GM21786 (cell line): ENCODE results near the gene POFUT1.
"Not testable (repeated sequence)": the region's sequence is repeated elsewhere in the genome, so short reads cannot be mapped to it uniquely, and the experiment has no call there.

ENCODE experiments used
- ATAC-seq: cut with Tn5 transposase; IDR thresholded peaks from one replicate; pipeline ENCODE4 v1.9.1; 2021; ENCODE audit not compliant: unreplicated experiment

Gene POFUT1

DNA sequence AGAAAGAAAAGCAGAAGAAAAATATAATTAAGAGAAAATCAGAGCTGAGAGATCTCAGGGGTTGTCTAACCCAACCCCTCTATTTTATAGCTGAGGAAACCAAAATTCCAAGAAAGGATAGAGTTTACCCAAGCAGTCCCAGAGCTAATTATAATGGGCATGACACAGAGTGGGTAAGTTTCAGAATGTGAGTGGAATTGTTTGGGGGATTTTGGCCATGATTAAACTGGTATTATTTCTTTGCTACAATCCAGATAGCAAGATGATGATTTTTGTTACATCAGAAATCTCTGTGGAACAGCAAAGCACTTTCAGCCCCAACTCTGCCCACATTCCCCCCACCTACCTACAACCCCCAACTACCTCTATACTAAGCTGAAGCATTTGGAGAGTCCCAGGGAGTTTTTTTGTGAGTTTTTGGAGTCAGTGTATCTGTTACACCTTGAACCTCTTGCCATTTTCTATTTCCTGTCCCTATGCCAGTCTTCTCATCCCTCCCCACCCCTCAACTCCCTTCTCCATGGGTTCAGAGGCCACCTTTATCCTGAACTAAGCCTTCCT is 24.7 kb downstream of the POFUT1 start:
- no peak for ATAC-seq

DNA sequence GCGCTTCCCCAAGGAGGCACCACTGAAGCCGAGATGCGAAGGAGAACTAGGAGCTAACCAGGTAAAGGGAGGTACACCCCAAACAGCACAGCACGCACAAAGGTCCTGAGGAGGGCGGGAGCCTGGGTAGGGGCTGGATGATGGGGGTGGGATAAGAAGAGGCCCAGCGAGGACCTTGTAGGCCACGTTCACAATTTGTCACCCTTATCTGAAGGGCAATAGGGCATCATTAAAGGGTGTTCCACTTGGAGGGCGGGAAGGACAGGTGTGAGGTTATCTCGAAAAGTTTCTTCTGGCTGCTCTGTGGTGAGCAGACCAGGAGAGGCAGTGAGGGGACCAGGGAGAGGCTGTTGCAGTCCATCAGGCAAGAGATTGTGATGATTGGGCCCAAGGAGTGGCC is 25.6 kb downstream of the POFUT1 start:
- no peak for ATAC-seq

DNA sequence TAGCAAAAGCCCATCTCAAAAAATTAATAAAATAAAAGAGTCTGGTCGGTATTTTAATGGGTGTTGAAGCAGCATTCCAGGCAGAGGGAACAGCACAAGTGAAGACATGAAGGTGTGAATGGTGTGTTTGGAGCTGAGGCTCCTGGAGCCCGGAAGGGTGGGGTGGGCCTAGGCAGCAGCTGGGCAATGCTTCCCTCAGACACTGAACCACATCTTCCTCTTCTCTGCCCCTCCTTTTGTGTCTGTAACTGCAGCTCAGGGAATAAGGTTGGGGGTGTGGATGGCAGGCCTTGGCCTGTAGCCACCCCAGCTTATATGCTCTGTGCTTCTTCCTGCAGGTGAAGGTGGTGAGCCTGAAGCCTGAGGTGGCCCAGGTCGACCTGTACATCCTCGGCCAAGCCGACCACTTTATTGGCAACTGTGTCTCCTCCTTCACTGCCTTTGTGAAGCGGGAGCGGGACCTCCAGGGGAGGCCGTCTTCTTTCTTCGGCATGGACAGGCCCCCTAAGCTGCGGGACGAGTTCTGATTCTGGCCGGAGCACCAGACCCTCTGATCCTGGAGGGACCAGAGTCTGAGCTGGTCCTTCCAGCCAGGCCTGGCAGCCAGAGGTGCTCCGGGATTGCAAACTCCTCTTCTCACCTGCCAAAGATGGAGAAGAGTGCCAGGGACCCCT is 26.6 kb downstream of the POFUT1 start:
- no peak for ATAC-seq

DNA sequence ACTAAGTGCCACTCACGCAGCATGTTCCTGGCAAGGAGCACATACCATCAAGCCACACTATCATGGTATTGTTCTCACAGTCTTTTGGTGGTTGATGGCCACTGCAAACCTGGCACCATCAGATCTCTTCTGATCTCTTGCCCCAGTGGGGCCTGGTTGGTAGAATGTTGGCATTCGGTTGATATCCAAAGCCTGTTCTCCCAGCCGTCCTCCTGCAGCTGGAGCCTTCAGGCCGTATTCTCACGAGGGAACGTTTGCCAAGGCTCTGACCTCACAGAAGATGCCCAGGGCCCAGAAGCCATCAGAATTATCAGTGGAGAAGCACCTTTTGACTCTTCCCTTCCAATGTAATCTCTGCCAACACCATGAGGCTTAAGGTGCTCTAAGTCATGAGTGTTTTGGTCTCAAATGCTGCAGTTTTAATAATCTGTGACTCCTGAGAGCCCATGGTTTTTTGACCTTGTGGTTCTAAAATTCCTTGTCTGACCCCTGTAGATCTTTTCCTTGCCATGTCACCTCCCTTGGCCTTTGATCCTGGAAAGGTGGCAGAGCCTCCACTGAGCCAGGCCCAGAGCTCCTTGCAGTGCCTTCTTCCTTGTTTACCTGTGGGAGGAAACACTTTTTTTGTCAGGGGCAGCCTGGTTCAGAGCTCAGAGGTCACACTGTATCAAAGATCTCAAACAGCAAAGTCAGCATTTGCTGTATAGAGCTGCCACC is 27.8 kb downstream of the POFUT1 start:
- ATAC-seq = no peak

DNA sequence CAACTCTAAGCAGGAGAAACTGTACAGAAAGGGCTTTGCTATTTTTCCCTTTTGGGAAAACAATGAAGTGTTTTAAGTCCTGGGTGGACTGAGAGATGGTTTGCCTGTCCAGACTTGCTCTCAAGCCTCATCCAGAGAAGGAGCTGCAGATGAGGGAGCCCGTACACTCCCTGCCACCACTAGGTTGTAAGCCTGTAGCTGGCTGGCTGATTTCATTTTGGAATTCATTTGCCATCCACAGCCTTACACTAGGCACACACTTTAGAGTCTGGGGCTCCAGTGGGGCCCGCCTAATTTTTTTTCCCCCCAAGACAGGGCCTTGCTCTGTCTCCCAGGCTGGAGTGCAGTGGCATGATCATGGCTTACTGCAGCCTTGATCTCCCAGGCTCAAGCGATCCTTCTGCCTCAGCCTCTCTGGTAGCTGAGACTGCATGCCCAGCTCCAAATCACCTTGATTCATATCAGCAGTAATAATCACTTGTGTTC is 28.4 kb downstream of the POFUT1 start:
- ATAC-seq = no peak

DNA sequence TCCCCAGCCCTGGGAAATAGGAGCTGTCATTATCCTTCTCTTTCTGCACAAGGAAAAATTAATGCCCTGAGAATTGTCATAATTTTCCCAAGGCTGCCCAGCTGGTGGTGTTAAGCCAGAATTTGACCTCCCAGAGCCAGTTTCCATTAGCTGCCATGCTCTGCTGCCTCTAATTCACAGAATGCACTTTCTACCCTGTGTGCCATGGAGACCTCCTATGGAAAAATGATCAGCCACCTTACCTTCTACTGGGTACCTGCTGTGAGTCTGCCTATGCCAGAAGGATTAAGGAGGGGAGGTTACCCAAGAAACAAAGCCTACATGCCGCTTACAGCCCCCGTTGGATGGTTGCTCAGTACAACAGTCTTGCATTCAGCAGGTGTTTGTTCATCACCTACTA is 29.1 kb downstream of the POFUT1 start:
- ATAC-seq = no peak

DNA sequence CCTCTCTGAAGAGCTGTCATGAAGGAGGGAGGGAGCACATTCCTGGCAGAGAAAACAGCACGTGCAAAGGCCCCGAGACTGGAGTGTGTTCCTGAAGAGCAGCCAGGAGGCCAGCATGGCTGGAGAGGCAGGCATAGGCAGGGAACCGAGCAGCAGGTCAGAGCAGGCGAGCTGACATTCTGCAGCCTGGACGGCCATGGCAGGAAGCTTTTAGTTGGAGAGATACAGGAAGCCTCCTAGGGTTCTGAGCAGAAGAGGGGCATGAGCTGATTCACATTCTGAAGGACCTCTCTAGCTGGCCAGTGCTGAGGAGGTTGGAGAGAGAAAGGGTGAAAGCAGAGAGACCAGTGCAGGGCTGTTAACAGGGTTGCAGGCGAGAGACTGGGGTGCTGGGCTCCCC is 29.7 kb downstream of the POFUT1 start:
- no peak for ATAC-seq

DNA sequence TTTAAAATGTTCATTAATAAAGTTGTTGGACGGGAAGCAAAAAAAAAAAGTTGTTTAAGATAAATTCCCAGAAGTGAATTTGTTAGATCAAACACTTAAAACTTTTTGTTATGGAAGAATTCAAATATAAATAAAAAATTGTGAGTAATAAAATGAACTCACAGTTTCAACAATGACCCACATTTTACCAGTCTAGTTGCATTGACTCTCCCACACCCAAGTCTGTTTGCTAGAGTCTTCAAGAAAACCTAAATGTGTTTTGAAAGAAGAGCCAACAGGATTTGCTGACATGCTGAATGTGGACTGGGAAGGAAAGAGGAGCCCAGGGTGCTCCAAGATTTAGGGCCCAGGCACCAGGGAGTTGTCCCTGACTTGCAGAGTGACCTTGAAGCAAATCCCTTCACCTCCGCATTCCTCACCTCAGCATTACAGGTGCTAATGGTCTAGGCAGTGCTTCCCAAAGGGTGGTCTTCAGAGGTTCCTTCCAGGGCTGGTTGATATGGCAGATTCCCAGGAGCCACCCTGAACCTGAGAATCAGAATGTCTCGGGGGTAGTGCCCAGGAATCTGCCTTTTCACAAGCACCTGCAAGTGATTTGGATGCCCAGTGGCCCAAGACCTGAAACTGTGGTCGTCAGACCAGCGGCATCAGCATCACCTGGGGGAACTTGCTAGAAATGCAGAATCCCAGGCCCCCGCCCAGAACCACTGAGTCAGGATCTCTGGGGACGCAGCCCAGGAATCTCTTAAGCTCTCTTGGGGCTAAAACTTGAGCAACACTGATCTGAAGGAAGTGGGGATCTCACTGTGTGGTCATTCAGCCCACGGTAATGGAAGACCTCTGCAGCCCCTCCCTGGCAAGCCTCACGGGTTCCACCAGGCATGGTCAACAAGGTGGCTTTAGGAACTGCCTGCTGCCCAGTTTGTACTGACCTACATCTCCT is 31.1 kb downstream of the POFUT1 start:
- ATAC-seq = no peak

DNA sequence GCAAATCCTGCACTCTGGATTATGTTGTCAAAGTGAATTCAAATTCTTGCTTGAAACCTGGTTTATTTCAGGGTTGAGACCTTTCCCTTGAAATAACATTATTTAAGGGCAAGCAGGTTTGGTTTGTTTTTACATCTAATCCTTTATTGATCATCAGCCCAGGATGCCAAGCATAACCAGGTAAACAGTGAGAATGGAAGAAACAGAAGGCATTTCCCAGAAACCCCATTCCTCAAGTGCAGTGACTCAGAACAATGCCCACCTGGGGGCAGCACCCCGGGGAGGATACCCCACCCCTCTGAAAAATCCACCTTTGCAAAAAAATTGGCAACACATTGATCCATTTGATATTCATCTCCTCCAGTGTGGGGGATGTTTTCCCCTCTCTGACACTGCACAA is 32.5 kb downstream of the POFUT1 start:
- ATAC-seq = no peak

DNA sequence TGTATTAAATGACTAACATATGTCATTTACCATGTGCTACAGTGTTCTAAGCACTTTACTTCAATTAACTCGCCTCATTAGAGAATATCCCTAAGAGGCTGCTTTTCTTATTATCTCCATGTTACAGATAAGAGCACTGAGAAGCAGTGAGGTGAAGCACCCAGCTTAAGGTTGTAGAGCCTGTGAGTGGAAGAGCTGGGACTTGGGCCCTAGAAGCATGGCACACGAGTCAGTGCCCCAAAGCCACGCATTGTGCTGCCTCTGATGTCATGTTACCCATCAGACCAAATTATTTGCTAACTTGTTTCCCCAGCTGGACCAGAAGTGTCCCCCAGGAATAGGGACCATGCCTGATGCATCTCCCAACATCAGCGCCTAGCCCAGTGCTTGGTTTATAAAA is 34.1 kb downstream of the POFUT1 start:
- no peak for ATAC-seq

DNA sequence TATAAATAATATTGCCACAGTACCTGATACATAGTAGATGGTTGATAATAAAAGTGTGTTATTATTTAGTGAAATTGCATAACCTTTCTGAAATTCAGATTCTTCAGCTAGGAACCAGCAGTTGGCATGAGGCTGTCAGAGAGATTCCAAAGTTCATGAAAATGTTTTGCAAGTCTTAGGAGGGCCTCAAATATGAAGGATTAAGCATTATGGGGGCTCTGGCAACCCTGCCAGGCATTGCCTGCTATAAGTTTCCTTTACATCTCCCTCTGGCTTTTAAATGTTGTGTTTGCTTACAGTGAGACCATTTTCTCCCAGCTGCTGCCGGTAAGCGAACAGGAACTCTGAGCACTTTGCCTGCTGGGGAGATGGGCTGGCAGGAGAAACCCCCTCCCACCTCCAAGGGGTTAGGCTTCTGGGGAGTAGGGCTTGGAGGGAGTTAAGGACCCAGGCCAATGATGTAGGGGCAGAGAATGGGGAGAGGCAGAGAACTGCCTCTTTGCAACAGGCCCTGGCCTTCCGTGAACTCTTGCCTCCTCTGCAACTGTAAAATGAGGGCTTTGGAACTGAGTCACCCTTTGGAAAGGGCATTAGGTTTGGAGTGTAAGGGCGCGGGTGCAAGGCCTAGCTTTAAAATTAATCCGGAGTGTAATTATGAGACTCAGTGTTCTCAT is 36.6 kb downstream of the POFUT1 start:
- ATAC-seq = no peak

DNA sequence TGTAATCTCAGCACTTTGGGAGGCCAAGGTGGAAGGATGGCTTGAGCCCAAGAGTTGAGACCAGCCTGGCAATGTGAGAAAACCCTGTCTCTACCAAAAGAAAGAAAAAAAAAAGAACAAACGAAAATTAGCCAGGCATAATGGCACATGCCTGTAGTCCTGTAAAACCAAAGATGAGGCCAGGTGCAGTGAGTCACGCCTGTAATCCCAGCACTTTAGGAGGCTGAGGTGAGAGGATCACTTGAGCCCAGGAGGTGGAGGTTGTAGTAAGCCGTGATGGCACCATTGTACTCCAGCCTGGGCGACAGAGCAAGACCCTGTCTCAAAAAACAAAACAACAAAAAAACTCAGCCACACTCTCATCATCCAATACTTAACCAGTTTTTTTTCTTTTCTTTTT is 37.3 kb downstream of the POFUT1 start:
- ATAC-seq = no peak

DNA sequence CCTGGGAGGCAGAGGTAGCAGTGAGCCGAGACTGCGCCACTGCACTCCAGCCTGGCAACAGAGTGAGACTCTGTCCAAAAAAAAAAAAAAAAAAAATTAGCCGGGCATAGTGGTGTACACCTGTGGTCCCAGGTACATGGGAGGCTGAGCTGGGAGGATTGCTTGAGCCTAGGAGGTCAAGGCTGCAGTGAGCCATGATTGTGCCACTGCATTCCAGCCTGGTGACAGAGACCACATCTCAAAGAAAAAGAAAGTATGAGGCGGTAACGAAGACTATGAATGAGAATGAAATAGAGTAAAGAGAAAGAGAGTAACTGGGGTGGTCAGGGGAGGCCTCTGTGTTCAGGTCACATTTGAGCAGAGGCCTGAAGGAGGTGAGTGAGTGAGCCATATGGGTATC is 38.5 kb downstream of the POFUT1 start:
- not testable (repeated sequence) for ATAC-seq

DNA sequence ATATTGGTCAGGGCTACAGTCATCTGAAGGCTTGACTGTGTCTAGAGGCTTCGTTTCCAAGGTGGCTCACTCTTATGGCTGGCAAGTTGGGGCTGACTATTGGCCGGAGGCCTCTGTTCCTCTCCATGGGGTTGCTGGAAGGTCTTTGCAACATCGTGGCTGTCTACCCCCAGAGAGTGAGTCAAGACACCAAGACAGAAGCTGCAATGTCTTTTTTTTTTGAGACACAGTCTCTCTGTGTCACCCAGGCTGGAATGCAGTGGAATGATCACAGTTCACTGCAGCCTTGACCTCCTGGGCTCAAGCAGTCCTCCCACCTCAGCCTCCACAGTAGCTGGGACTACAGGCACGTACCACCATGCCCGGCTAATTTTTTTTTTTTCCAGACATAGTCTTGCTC is 40.4 kb downstream of the POFUT1 start:
- ATAC-seq = no peak

DNA sequence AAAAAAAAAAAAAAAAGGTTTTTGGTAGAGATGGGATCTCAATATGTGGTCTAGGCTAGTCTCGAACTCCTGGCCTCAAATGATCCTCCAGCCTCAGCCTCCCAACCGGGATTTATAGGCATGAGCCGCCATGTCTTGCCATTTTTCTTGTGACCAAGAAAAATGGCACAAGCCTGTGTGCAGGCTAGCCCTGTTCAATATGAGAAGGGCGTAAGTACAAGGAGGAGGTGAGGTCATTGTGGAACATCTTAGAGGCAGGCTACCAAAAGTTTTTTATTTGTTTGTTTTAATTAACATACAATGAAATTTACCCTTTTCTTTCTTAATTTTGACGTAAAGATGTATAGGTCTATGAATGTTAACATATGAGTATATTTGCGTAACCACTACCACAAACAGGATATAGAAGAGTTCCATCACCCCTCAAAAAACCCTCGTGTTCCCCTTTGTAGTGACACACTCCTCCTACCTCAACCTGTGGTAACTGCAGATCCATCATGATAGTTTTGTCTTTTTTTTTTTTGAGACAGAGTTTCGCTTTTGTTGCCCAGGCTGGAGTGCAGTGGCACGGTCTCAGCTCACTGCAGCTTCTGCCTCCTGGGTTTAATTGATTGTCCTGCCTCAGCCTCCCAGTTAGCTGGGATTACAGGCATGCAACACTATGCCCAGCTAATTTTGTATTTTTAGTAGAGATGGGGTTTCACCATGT is 41.5 kb downstream of the POFUT1 start:
- ATAC-seq = no peak

DNA sequence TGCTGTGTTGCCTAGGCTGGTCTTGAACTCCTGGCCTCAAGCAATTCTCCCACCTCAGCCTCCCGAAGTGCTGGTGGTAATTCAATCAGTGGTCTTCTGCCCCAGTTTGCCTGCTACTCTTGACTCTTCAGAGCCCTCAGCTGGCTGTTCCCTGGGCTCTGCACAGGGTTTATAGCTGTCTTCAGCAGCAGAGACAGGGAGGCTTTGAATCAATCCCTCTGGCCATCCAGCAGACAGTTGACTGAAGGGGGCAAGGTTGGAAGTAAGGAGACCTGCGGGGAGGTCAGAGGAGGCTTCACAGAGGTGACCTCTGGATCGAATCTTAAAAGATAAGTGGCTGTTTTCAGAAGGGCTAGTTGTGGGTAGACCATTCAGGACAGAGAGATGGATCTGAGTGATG is 43.8 kb downstream of the POFUT1 start:
- ATAC-seq = no peak

DNA sequence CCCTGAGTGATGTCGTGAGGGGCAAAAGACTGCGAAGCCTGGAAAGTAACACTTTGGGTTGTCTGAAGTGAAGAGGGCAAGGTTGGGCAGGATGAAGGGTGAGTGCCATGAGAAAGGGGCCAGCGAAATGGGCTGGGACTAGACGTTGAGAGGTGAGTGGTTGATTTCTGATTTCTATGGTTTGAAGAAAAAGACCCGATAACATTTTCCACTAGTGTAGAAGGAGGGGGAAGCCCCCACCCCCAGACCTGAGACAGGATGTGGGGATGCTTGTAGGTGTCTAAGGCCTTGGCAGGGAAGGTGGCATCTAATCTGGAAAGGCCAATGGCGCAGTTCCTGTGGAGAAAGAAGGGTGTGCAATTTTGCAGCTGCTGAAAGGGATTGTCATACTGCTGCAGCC is 44.5 kb downstream of the POFUT1 start:
- ATAC-seq = no peak

DNA sequence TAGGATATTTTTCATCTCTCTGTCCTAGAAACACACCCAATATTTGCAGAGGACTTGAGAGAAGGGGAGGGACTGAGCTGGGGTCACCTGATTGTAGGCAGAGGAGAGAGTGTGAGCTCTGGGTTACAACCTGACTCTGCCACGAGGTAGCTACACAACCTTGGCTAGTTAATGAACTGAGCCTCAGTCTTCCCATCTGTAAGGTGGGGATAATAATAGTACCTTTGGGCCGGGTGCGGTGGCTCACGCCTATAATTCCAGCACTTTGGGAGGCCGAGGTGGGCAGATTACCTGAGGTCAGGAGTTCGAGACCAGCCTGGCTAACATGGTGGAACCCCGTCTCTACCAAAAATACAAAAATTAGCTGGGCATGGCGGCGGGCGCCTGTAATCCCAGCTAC is 53.3 kb downstream of the POFUT1 start:
- not testable (repeated sequence) for ATAC-seq

DNA sequence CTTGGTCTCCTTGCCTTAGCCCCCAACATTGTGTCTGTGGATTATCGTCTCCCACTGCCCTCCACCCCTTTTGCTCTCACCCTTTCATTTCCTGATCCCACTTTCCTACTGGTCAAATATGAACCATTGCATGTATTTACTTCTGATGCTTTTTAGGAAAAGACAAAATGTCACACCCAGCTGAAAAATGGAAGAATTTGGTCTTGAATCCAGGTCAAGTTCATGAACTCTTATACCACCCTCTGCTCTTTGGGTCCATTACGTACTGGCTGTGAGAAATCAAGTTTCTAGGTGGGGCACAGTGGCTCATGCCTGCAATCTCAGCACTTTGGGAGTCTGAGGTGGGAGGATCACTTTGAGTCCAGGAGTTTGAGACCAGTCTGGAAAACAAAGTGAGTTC is 54.0 kb downstream of the POFUT1 start:
- no peak for ATAC-seq

DNA sequence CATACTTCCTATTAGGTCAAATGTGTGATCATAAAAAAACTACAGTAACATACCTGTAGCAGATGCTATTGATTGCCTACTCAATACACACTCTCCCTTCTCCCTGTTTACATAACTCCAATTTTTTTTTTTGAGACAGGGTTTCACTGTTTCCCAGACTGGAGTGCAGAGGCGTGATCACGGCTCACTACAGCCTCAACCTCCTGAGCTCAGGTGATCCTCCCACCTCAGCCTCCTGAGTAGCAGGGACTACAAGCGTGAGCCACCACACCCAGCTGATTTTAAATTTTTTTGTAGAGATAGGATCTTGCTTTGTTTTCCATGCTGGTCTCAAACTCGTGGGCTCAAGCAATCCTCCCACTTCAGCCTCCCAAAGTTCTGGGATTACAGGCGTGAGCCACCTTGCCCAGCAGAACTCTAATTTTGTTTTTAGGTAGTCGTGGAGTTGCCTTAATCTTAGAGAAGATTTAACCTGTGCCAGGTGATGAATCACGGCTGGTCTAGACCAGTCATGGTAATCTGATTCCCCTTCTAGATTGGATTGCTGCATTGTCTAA is 55.8 kb downstream of the POFUT1 start:
- ATAC-seq = no peak
